G401 (cell line): ENCODE measurements around the gene ELOVL1. TPM values are rescaled to one million over a fixed set of nuclear protein-coding genes. Genes with fewer than 3 reads are reported as not detected.
"Not testable (repeated sequence)": the region's sequence is repeated elsewhere in the genome, so short reads cannot be mapped to it uniquely, and the experiment has no call there.

Experiments
- DNase-seq: peaks from one replicate; pipeline ENCODE4 v3.0.0-alpha.2; 2015; ENCODE audit warnings: low spot score
- in situ Hi-C: cut with HindIII; loops from 2 replicates; pipeline ENCODE4 v1.10.0; 2016; ENCODE audit warnings: low sequenced_read_pairs, mixed read lengths
- total RNA-seq: library from RNA; depleted of rRNA; stranded (reverse); fragments of >200 nt; shearing (Covaris generic); gene quantifications from 2 replicates; pipeline ENCODE4 v1.2.3, GENCODE V29; 2014

The ELOVL1 gene
- total RNA-seq, 1 experiment from 2014 or later, result 69.7 TPM

DNA sequence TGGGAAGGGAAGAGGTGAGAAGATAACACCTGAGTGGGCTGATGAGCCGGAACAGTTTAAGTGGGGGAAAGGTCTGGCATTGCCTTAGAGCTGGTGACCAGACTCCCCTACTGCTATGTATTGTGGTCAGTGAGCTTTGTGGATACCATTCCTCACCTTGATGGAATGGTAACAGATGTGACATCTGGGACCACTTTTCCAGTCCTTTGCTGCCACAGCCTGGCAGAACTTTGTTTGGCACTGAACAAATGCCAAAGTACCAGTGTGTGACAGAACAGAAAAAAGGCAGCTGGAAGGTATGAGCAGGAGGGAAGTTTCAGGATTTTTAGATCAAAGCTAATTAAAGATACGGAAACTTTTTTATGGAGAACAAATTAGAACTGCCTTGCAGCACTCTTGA, 15.6 kb upstream of the ELOVL1 start:
- in situ Hi-C loops, result no loop called here
- DNase-seq, result peak; percentile 22

DNA sequence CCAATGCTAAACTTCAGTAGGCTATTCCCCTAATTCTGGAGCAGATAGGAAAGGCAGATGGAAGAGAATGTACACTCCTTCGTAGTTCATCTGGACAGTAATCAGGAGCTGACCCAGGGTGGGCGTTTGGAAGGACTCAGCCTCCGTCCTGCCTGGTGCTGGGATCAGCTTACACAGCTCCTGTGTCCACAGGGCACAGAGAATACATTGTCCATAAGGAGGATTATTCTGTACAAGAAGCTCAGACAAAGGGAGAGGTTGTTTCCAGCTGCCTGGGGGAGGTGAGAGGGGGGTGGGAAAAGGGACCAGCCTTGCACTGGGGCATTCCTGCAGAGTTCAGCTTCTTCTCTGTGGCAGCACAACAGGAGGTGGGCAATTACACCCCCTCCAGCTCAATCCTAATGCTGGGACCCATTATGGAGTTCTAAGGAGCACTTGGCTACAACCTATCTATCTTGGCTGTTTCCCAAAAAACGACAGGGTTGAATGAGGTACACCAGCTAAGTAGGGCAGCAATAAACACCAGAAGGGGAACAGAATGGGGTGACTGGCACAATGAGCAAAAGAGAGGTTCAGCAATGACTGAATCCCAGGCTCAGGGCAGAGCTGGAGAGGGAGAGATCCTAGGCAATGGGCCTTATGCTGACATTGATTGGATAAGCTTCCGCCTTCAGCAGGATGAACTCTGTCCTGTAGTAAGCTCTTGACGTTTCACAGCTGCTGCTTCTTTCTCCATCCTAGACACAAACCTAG, 14.4 kb upstream of the ELOVL1 start:
- in situ Hi-C loops, result no loop called here
- peak; percentile 82 for DNase-seq

GRCh38 chr1:43381612-43382011, 13.8 kb upstream of the ELOVL1 start:
- no peak for DNase-seq
- in situ Hi-C loops, result no loop called here

GRCh38 chr1:43379476-43379875, 11.7 kb upstream of the ELOVL1 start:
- no peak for DNase-seq
- in situ Hi-C loops, result no loop called here

DNA sequence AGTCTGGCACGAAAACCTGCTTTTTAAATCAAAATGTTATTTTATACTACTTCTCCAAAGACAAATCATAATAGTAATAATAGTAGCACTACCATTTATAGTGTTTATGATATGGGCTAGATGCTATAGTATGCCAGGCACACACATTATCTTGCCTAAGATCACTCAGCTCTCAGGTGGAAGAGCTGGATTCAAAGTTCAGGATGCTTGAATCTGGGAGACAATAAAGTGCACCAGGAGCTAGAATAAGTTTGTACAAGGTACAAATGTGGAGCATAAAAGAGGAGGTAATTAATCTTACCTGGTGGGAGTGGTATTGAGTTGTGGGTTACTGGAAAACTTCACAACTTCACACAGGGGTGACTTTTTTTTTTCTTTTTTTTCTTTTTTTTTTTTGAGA, 10.0 kb upstream of the ELOVL1 start:
- in situ Hi-C loops, result no loop called here
- no peak for DNase-seq

DNA sequence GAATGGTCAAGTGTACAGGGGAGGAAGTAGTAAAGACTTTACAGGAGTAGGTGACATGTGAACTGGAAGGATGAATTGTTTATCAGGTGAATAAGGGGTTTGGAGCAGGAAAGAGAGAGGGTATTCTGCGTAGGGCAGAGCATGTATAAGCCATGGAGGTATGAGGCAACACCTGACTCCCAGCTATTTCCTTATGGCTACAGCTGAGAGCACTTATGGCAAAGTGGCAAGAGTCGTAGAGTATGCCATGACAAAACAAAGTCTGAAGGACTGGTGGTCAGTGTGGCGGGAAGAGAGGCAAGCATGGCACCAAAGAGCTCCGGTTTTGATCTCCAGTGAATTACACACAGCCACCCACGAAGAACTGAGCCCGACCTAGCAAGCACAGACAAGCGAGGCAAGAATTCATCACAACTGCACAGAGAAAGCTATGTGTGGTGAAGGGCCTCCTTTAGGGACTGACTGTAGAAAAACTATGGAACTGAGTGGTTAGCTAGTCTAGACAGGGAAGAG, 9.0 kb upstream of the ELOVL1 start:
- DNase-seq, result no peak
- in situ Hi-C loops, result no loop called here

DNA sequence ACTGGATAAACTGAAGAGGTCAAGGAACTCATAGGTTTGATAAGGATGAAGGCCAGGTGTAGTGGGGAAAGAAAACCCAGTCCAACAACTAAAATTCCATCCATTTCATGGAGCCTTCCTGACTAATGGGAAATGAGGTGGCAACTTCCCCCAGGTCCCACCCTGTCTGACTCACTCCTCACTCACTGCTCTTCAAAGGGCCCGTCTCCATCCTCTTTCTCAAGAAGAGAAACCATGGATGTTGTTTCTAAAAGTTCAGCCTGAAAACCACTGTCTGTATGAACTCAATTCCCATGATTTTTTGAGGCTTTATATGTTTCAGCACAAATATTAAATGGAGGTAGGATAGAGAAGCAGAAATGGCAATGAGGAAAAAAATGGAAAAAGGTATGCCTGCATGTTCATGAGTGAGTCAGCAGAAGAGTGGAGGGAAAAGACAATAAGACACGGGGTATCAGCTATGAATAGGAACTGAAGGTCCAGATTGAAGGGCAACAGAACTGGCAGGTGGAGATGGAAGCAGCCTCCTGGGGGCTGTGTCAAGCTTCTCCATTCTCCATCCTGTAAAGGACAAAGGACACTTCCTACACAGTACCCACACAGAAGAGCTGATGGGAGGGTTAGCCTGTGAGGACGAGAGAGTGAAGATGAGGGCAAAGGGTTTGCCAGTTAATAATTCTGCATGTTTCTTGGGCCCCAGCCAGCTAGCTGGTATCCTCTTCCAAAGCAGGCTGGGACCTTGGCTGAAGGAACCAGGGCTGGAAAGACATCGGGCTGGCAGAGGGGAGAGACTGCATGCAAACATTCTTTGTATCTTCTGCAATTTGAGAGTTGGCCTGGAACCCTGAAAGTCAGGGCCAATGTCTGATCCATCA, 5.5 kb upstream of the ELOVL1 start:
- in situ Hi-C loops, result no loop called here
- DNase-seq, result peak; percentile 66

DNA sequence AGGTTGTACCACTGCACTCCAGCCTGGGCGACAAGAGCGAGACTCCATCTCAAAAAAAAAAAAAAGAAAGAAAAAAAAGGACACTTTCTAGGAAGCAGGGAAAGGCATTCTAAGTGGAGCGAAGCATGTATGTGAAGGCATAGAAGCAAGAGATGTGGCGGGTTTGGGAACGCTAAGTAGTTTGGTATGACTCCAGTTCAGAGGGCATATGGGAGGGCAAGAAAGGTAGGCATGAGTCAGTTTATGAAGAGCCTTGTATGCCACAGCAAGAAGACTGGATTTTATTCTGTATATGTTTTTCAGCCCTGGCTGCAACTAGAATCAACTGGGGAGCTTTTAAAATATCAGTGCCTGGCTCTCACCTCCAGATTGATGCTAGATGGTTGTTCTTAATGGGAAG, 4.4 kb upstream of the ELOVL1 start:
- in situ Hi-C loops, result no loop called here
- no peak for DNase-seq

GRCh38 chr1:43370564-43370963, 2.8 kb upstream of the ELOVL1 start:
- in situ Hi-C loops, result no loop called here
- DNase-seq, result no peak

DNA sequence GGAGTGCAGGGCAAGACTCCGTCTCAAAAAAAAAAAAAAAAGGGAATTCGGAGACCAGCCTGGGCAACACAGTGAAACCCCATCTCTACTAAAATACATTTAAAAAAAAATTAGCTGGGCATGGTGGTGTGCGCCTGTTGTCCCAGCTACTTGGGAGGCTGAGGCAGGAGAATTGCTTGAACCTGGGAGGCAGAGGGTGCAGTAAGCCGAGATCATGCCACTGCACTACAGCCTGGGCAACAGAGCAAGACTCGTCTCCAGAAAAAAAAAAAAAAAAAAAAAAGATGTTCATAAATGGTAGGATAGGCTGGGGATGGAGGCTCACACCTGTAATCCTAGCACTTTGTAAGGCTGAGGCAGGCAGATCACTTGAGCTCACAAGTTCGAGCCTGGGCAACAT, 2.0 kb upstream of the ELOVL1 start:
- DNase-seq, in situ Hi-C loops: not testable (repeated sequence)

DNA sequence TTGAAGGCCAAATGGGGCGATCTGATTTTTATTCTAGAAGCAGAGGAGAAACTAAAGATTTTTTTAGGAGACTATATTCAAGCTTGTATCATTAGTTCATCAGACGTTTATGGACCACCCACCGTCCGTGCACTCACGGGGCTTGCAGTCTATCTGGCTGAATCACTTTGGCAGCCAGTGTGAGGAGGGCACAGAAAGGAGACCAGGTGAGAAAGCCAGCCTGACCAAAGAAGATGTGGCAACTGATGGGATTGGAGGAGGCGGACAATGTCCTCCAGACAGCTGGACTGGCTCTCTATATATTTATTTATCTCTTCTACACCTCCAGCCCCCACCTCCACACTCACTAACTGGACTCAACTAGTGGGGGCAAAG, 822 bp upstream of the ELOVL1 start:
- DNase-seq, result no peak
- in situ Hi-C loops, result no loop called here

GRCh38 chr1:43367026-43367903, 546 bp downstream of the ELOVL1 start:
- in situ Hi-C loops, result no loop called here
- peak; percentile 16 for DNase-seq

DNA sequence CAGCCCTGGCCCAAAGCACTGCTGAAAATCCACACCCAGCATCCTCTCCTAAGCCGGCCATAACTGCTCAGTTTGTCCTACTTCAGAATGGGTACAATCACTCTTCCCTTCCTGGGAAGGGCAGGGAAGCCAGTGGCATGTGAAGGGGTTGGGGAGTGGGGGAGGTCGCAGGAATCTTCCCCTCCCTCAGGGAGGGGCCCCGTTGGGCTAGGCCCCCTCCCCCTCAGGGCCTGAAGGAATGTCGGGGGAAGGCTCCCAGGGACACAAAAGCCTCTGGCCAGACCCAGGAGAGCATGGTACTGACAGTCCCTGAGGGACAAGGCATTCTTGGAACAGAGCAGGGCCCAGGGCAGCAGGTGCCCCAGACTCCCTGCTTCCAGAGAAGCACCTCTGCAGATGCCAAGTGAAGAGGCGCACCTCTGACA, 1.2 kb downstream of the ELOVL1 start:
- in situ Hi-C loops, result no loop called here
- DNase-seq, result no peak

GRCh38 chr1:43366179-43366578, 1.6 kb downstream of the ELOVL1 start:
- in situ Hi-C loops, result no loop called here
- DNase-seq, result no peak

GRCh38 chr1:43365678-43366077, 2.1 kb downstream of the ELOVL1 start:
- in situ Hi-C loops, result no loop called here
- DNase-seq, result no peak

- in situ Hi-C loops, result no loop called here
- DNase-seq, result no peak
Observed at GRCh38 chr1:43363935-43364525, 3.8 kb downstream of the ELOVL1 start.

DNA sequence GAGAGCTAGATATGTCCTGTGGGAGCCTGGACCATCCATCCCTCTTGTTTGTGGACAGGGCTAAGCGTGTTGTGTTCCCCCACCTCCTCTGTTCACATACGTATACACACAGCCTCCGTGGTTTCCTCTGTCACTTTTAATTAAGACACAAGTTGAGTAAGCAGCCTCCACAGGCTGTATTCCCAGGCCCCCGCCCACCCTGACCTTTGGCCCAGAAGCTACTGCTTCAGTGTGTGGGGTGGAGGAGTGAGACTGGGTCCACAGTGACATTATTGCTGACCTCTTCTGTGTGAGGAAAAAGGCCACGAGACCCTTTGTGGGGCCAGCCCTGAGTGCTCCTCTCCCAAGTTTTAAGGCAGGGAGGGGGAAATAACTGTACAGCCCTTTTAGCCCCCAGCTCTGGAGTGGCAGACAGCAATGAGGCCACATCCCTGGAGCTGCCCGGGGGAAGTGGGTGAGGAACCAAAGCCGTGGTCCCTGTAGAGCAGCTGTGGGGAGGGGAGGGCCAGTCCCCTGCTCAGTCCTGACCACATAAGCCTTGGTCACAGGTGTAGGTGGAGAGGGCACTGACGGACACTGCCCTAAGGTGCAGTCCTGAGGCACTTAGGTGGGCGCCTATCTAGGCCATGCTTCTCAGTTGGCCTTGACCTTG, 4.4 kb downstream of the ELOVL1 start:
- no peak for DNase-seq
- in situ Hi-C loops, result no loop called here

DNA sequence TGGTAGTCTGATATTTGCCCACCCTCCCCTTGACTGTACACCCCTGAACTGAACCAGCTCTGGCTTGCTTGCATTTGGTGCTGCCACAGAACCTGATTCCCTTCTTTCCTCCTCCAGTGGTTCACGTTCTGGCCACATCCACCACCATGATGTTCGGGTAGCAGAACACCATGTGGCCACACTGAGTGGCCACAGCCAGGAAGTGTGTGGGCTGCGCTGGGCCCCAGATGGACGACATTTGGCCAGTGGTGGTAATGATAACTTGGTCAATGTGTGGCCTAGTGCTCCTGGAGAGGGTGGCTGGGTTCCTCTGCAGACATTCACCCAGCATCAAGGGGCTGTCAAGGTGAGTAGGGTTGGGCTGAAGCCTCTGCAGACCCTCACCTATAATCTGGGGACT, 7.2 kb downstream of the ELOVL1 start:
- in situ Hi-C loops, result no loop called here
- no peak for DNase-seq

GRCh38 chr1:43359696-43360095, 8.1 kb downstream of the ELOVL1 start:
- DNase-seq, result no peak

More at GRCh38 chr1:43359696-43360095, 8.1 kb downstream of the ELOVL1 start:
- in situ Hi-C loops, result no loop called here
